ENCODE measurements around the gene TRIM66.
A peak's percentile ranks its signal among the peaks of the same experiment; 100 is the strongest.

Gene TRIM66

GRCh38 chr11:8682303-8683114 lies at the start of gene TRIM66, which contains the start of gene RPL27A:
Gene TRIM66, minus strand, starts transcription at chr11:8682665. Its CDS starts 10,391 bp downstream, at chr11:8672274.
Gene RPL27A, plus strand, starts transcription at chr11:8682792. Its CDS starts 22 bp downstream, at chr11:8682814.
- DNase-seq (ENCODE audit: low read depth, low spot score): peak; percentile 93

DNA sequence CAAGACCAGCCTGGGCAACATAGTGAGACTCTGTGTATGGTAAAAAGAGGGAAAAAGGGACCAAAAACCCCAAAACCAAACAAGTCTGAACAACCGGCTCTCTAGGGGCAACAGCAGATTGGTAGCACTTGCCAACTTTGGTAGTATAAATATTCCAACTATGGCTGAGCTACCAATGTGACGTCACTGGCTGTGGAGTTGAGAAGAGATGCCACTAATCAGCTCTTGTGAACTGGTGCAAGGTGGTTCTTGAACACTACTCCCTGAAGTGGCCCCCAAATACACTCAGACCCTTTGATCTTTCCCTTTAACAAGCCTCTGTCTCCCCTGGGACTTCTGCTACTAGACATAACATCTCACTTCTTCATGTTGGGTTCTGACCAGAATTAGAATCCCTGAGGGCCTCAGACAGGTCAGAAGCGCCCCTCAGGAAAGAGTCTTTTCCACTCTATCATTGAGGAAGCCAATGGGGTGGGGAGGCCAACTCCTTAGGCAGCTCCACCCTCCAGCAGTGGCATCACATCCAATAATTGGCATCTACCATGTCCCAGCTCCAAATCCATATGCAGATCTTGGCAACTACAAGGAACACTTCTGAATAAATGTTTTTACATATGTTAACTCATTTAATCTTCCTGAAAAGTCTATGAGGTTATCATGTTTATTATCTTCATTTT lies 49.3 kb upstream of the TRIM66 start:
- no peak for DNase-seq (ENCODE audit: low read depth, low spot score)

GRCh38 chr11:8730697-8731020 lies 48.2 kb upstream of the TRIM66 start:
- DNase-seq (ENCODE audit: low read depth, low spot score): no peak

DNA sequence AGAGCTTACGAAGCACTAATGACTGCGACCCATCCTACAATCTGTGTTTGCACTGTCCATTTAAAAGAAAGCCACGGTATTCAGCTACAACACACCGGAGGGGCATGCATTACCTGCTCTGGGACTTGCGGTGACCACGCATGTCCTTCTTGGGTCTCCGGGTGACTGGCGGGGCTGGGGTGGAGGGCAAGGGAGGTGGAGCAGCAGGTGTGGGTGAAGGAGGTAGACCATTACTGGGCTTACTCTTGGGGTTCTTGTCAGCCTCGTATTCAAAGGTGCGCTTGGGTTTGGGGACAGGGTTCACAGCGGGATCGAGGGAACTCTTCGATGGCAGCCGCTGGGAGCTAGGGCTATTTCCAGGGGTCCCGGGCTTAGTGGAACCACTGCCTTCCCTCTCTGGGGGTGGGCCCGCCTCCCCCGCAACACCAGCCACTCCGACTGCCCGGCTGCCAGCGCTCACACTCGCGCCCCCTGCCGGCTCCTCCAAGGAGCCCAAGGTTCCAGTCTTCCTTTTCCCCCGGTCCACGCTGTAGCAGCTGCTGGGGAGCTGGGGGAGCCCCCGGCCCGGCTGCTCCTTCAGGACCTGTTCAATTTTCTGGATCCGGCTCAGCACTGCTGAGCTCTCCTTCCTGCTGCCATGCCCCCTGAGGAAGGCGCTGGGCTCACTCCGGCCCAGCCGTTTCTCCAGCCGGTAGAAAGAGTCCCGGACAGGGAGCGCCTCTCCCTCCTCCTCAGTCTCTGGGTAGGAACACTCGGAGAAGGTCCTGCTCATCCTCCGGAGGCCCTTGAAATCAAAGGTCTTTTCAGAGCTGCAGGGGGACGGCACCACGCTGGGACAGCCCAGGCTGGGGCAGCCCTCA lies 47.6 kb upstream of the TRIM66 start:
- DNase-seq (ENCODE audit: low read depth, low spot score): no peak

DNA sequence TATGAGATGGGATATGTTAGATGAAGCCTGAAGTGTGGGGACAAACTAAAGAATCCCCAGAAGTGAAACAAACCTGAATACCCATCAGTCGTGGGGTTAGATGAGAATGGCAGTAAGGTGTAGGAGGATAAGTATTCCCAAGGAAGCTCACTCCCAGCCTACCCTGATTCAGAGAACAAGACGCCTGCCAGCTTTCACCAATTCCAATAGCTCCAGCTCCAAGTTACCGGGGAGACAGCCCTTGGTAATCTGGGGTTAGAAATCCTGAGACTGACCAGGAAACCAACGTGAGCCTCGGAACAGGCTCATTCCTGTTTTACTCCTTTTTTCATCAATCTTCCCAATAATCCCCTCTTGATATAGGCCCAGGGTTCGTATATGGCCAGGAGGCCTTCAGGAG lies 46.6 kb upstream of the TRIM66 start:
- no peak for DNase-seq (ENCODE audit: low read depth, low spot score)

DNA sequence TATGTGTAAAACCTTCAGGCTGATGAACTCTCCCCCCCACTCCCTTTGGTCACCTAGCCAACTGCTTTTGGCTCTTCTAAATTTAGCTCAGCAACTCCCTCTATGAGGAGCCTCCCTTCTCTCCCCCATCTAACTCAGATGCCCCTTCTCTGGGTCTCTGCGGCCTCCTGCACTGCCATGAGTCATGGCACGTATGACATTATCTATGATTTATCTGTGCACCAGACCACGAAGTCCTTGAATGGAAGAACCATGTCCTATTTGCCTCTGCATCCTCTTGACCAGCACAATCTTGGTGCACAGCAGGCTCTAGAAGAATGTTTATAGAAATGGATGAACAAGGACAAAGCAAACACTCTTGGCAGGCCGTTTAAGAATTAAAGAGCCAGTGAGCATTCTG lies 46.1 kb upstream of the TRIM66 start:
- DNase-seq (ENCODE audit: low read depth, low spot score): no peak

DNA sequence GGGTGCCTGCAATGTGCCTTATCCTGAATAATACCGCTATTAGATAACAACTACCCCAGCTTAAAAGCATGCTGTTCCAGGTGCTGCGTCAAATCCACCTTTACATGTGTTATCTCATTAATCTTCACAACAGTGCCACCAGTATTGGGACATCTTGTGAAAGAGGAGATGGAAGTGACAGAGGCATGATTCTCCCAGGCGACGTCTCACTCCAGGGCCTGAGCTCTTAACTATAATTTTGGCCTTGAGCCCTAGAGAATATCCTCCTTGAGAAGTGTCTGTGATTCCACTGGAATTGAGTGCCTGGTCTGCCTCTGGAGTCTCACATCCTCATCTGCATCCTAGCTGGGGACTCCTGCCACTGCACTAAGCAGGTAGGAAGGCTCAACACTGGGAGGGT lies 43.9 kb upstream of the TRIM66 start:
- no peak for DNase-seq (ENCODE audit: low read depth, low spot score)

DNA sequence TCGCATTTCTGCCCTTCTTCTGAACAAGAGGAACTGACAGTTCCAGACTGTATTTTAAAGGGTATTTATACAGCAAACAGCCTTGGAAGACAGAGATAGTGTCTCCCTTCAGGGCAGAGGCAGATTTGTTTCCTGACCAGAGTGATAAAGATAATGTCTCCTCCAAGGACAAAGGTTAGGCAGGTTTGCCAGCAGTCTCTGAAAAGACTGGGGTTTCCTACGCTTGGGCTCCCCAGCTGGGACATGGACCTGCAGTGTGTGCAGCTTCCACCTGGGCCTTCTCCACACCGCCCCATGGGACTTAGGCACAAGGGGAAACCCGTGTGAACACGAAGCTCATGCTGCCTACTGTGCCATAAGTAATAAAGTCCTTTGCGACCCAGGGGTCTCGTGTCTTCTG lies 42.2 kb upstream of the TRIM66 start:
- no peak for DNase-seq (ENCODE audit: low read depth, low spot score)

DNA sequence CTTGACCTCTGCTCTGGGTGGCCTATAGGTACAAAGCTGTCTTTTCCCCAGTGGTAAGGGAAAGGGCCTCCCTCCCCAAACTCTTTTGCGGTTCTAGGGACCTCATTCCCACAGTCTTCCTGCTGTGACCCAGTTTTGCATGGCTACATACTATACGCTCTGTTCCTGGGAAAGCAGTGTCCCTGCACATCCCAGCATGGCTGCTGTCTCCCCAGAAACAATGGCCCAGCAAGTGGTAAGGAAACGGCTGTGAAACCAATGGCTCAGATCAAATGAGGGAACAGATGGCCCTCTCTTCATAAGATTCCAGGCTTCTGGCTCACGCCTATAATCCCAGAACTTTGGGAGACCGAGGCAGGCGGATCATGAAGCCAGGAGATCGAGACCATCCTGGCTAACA lies 41.2 kb upstream of the TRIM66 start:
- no peak for DNase-seq (ENCODE audit: low read depth, low spot score)

DNA sequence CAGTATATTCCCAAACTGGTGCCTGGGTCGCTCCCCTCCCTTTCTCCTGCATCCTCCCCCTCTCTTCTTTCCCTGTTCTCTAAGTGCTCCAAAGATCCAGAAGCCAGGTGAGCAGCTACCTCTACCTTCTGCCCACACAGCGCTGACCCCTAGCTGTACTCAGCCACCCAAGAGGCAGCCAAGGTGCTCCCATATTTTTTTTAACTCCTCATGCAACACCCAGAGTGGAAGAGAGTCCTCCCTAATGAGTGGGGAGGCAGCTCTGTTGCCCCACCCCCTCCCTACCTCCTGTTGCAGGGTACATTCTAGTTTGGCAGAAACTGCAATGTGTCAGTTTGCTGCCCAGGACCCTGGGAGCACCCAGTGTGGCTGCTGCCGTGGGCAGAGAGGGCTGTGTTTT lies 40.3 kb upstream of the TRIM66 start:
- DNase-seq (ENCODE audit: low read depth, low spot score): no peak

GRCh38 chr11:8721609-8722500 lies 39.4 kb upstream of the TRIM66 start:
- no peak for DNase-seq (ENCODE audit: low read depth, low spot score)

DNA sequence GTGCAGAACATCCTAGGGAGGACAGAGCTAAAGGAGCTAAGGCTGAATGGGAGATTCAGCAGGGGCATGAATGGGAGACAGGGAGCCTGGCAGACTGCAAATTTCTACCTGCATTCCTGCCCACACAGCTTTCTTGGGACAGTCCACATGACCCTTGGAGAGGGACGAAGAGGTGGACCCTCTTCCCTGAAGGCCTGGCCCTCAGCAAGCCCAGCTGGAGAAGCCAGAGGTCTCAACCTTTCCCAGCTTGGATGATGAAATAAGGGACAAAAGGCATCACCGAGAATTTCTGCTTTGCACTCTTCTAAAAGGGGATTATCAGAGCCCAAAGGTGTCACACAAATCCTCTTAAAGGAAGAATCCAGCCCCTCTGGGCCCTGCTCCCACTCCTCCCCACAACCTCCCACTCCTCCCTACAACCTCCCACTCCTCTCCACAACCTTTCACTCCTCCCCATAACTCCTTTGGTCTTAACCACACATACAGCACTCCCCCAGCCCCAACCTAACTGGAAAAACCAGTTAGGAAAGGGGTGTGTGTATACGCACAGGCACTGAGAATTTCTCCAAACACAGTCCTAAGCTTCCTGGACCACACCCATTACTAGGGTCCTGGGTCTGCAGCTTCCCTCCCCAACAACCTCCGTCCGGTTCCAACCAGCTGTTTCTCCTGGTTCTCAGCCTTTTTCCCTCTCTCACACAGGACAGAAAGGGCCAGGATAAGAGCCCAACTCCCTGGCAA lies 38.6 kb upstream of the TRIM66 start:
- DNase-seq (ENCODE audit: low read depth, low spot score): no peak

GRCh38 chr11:8720352-8720751 lies 37.9 kb upstream of the TRIM66 start:
- DNase-seq (ENCODE audit: low read depth, low spot score): no peak

- DNase-seq (ENCODE audit: low read depth, low spot score): no peak
These were observed 37.3 kb upstream of the TRIM66 start for GRCh38 chr11:8719721-8720120.

DNA sequence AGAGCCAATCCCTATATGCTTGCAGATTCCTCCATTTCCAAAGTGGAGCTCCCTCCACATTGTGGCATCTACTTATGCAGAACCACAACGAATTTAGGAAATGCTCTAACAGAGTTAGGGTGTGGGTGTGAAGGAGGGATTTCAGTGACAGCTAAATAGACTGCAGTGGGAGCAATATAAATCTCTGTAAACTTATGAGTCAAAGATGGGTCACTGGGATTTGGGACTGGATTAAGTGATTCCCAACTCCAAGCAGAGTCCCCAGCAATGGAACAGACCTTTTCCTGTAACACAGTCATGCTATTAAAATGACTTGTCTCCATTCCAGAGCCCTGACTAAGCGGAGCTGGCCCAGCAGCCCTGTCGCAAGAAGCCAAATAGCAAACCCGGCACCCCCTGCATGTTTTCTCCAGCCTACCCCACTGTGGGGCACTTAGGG lies 36.8 kb upstream of the TRIM66 start:
- no peak for DNase-seq (ENCODE audit: low read depth, low spot score)

DNA sequence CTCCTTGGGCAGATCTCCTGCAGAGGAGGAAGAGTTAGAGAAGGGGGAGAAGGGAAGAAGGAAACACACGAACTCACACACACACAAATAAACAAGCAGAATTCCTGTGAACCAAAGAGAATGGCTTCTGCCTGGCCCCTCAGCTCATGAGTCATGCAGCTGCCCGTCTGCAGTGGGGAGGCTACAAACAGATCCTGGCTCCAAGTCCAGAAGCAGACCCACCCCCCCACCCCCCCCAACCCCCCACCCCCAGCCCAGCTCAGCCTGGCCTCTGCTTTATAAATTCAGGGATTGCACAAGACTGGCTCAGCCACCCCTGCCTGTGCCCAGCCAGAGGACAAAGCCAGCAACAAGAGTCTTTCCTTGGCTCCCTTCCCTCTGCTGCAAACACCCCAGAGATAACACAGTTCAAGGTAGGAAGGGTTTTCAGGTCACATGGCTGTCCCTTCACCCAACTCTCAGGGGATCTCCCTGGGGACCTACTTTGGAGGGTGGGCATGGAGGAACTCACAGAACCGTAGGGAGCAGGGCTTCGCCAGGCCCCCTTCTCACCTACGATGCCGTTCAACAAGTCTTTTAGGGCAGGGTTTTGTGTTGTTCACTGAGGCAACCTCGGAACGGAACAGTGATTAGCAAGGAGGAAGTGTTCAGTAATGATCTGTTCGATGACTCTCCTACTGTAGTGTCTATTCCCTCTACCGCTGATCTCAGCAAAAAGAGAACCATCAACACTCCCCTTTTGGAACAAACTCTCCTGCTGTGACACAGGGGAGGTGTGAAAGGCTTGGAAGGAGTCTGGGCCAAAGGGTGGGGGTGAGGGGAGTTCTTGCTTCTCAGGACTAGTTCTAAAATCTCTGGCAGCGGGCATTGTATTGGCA lies 35.6 kb upstream of the TRIM66 start:
- DNase-seq (ENCODE audit: low read depth, low spot score): peak; percentile 80

- DNase-seq (ENCODE audit: low read depth, low spot score): no peak
These were observed 35.0 kb upstream of the TRIM66 start for GRCh38 chr11:8717544-8717875.

- DNase-seq (ENCODE audit: low read depth, low spot score): no peak
These were observed 33.0 kb upstream of the TRIM66 start for GRCh38 chr11:8715501-8715900.

DNA sequence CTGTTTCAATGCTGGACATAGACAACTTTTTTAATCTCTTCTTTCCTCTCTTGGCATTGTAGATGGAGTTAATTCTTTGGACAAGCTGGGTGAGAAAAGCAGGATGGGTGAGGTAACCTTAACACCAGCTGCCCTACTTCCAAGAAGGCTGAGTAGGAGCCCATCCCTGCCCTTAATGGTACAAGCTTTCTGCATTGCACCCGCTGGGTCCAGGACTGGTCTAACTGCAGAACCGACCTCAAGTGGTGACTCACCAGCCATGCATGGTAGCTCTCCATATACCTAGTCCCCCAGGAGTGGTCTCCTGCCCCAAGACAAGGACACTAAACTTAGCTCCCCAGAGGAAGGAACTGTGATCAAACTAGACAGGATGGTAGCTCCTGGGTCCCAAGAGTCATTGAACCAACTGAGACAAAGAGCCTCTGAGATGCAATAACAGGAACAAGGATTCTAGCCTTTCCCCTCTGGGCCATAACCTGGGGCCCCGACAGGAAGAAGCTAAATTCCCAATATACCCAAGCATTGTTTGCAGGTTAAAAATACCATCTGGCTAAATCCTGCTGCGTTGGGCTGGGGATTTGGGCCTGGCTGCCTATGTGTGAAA lies 32.3 kb upstream of the TRIM66 start:
- DNase-seq (ENCODE audit: low read depth, low spot score): no peak
